Measurements from ENCODE around the gene PWP2.
"Not testable (repeated sequence)": the region's sequence is repeated elsewhere in the genome, so short reads cannot be mapped to it uniquely, and the experiment has no call there.

GRCh38 chr21:44150255-44150654 is 43.1 kb downstream of the PWP2 start:
- TF ChIP-seq, protein P1, sequence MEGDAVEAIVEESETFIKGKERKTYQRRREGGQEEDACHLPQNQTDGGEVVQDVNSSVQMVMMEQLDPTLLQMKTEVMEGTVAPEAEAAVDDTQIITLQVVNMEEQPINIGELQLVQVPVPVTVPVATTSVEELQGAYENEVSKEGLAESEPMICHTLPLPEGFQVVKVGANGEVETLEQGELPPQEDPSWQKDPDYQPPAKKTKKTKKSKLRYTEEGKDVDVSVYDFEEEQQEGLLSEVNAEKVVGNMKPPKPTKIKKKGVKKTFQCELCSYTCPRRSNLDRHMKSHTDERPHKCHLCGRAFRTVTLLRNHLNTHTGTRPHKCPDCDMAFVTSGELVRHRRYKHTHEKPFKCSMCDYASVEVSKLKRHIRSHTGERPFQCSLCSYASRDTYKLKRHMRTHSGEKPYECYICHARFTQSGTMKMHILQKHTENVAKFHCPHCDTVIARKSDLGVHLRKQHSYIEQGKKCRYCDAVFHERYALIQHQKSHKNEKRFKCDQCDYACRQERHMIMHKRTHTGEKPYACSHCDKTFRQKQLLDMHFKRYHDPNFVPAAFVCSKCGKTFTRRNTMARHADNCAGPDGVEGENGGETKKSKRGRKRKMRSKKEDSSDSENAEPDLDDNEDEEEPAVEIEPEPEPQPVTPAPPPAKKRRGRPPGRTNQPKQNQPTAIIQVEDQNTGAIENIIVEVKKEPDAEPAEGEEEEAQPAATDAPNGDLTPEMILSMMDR (IDR thresholded peaks at IDR 0.05), result not testable (repeated sequence)
- TF ChIP-seq POLR2A (IDR thresholded peaks at IDR 0.05; ENCODE audit: low read depth), result not testable (repeated sequence)

All from esophagus muscularis mucosa (tissue), 3 donors.